NCI-H226 (cell line): Measurements from ENCODE around the gene TFEC.

Source experiments
- DNase-seq: peaks from one replicate; pipeline ENCODE4 v3.0.0-alpha.2; 2015

The TFEC gene

GRCh38 chr7:115920367-115920766 lies 110.2 kb downstream of the TFEC start:
- no peak for DNase-seq

- no peak for DNase-seq
These were observed 115.6 kb downstream of the TFEC start for GRCh38 chr7:115914951-115915350.

- DNase-seq = no peak
These were observed 119.1 kb downstream of the TFEC start for GRCh38 chr7:115911465-115911864.

GRCh38 chr7:115910541-115911164 lies 119.9 kb downstream of the TFEC start:
- peak; percentile 29 for DNase-seq

GRCh38 chr7:115906731-115907130 lies 123.8 kb downstream of the TFEC start:
- no peak for DNase-seq

- DNase-seq = no peak
These were observed 140.9 kb downstream of the TFEC start for GRCh38 chr7:115889669-115889984.

- no peak for DNase-seq
These were observed 141.4 kb downstream of the TFEC start for GRCh38 chr7:115888981-115889668.

GRCh38 chr7:115885550-115885949 lies 145.0 kb downstream of the TFEC start:
- no peak for DNase-seq
